Measurements from ENCODE around the gene TEKT5. TPM values are rescaled to one million over a fixed set of nuclear protein-coding genes. Genes with fewer than 3 reads are reported as not detected.

TEKT5 gene
- total RNA-seq, 2 donors from 2014 or later: 0.36 to 3.9 TPM

GRCh38 chr16:10647721-10648296, 46.9 kb downstream of the TEKT5 start:
- no peaks in the 10 kb centered on the region for H3K9me3 ChIP-seq
- H3K4me1 ChIP-seq (replicated peaks): no peaks in the 10 kb centered on the region
- no peaks in the 10 kb centered on the region for H3K27me3 ChIP-seq (replicated peaks; ENCODE audit: insufficient read depth)
- H3K4me3 ChIP-seq: no peak overlapping the region
- TF ChIP-seq, protein P1, sequence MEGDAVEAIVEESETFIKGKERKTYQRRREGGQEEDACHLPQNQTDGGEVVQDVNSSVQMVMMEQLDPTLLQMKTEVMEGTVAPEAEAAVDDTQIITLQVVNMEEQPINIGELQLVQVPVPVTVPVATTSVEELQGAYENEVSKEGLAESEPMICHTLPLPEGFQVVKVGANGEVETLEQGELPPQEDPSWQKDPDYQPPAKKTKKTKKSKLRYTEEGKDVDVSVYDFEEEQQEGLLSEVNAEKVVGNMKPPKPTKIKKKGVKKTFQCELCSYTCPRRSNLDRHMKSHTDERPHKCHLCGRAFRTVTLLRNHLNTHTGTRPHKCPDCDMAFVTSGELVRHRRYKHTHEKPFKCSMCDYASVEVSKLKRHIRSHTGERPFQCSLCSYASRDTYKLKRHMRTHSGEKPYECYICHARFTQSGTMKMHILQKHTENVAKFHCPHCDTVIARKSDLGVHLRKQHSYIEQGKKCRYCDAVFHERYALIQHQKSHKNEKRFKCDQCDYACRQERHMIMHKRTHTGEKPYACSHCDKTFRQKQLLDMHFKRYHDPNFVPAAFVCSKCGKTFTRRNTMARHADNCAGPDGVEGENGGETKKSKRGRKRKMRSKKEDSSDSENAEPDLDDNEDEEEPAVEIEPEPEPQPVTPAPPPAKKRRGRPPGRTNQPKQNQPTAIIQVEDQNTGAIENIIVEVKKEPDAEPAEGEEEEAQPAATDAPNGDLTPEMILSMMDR (IDR thresholded peaks at IDR 0.05): no peak
- H3K27ac ChIP-seq: no peak overlapping the region
- WGBS: 77% methylated on average over 4 of the region's 4 CpGs
- H3K36me3 ChIP-seq: no peaks in the 10 kb centered on the region
- intact Hi-C loops (cut with DNase I): no loop called here
- DNase-seq (ENCODE audit: low spot score): no peak

GRCh38 chr16:10647264-10647720, 47.4 kb downstream of the TEKT5 start:
- WGBS: 98% methylated on average over 10 of the region's 10 CpGs

DNA sequence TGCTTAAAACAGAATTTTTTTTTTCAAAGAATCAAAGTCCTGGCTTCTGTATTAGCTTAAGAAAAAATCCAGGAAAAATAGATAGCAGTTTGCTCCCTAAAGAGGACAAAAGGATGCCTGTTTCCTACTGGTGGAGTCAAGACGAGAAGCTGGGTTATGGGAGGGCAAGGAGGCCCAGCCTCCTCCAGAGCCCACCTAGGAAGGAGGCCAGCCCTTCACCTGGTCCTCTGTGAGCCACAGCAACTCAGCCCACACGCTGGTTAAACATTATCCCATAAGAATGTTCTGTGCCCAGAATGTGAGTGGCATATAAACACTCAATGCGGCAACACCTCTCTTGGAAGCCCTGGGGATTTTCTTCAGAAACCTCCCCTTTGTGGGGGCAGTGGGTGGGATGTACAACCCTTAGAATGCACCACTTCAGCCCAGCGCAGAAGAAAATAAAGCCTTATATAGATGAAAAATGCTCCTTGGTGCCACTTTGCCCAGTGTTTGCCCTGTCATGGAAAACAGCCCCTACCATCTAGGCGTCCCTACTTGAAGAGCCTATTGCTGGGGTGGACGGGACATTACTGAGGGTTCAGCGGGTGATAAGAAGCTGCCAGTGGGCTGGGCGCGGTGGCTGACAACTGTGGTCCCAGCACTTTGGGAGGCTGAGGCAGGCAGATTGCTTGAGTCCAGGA, 48.0 kb downstream of the TEKT5 start:
- H3K27me3 ChIP-seq (replicated peaks; ENCODE audit: insufficient read depth): no peaks in the 10 kb centered on the region
- no peak for DNase-seq (ENCODE audit: low spot score)
- H3K9me3 ChIP-seq: no peaks in the 10 kb centered on the region
- H3K4me3 ChIP-seq: no peak overlapping the region
- WGBS: 64% methylated on average over 9 of the region's 9 CpGs
- H3K4me1 ChIP-seq (replicated peaks): no peaks in the 10 kb centered on the region
- TF ChIP-seq, protein P1 (IDR thresholded peaks at IDR 0.05): no peak
- TF ChIP-seq POLR2A (IDR thresholded peaks at IDR 0.05): no peak
- TF ChIP-seq POLR2AphosphoS5 (IDR thresholded peaks at IDR 0.05): no peak
- intact Hi-C loops (cut with DNase I): no loop called here
- H3K27ac ChIP-seq: no peak overlapping the region
- no peaks in the 10 kb centered on the region for H3K36me3 ChIP-seq

More at GRCh38 chr16:10647264-10647720, 47.4 kb downstream of the TEKT5 start:
- no peaks in the 10 kb centered on the region for H3K27me3 ChIP-seq (replicated peaks; ENCODE audit: insufficient read depth)
- intact Hi-C loops (cut with DNase I): no loop called here
- H3K4me1 ChIP-seq (replicated peaks): no peaks in the 10 kb centered on the region
- H3K27ac ChIP-seq: no peak overlapping the region
- no peak for TF ChIP-seq POLR2A (IDR thresholded peaks at IDR 0.05)
- no peak for TF ChIP-seq POLR2AphosphoS5 (IDR thresholded peaks at IDR 0.05)
- TF ChIP-seq, protein P1 (IDR thresholded peaks at IDR 0.05): no peak
- H3K4me3 ChIP-seq: no peak overlapping the region
- H3K9me3 ChIP-seq: no peaks in the 10 kb centered on the region
- no peak for DNase-seq (ENCODE audit: low spot score)
- no peaks in the 10 kb centered on the region for H3K36me3 ChIP-seq

DNA sequence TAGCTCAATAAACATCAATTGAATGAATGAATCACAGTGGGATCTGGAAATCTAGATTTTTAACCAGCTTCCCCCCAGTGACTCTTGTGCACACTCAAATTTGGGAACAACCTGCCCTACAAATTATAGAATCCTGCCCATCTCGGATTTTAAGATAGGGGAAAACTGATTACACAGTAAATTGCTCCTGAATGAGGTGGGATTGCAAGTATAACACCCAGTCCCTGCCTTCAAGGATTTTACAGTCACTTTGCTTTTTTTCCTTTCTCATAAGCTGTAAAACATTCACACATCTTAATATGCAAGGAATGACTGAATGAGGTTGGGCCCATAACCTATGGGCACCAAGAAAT, 48.5 kb downstream of the TEKT5 start:
- Histone ChIP-seq H3K4me1 (replicated peaks) (no peaks in the 10 kb centered on the region), H3K27me3 (replicated peaks; ENCODE audit: insufficient read depth) (no peaks in the 10 kb centered on the region), H3K4me3 (no peak overlapping the region), H3K36me3 (no peaks in the 10 kb centered on the region), H3K27ac (no peak overlapping the region), H3K9me3 (no peaks in the 10 kb centered on the region)
- 52% methylated on average over 1 of the region's 1 CpG for WGBS
- intact Hi-C loops (cut with DNase I): no loop called here
- TF ChIP-seq POLR2AphosphoS5 (IDR thresholded peaks at IDR 0.05): no peak
- TF ChIP-seq, protein P1 (IDR thresholded peaks at IDR 0.05): no peak
- no peak for TF ChIP-seq POLR2A (IDR thresholded peaks at IDR 0.05)
- DNase-seq (ENCODE audit: low spot score): no peak

GRCh38 chr16:10644092-10644491, 50.6 kb downstream of the TEKT5 start:
- Histone ChIP-seq H3K9me3 (no peaks in the 10 kb centered on the region), H3K27me3 (replicated peaks; ENCODE audit: insufficient read depth) (no peaks in the 10 kb centered on the region), H3K4me3 (no peak overlapping the region), H3K4me1 (replicated peaks) (no peaks in the 10 kb centered on the region), H3K36me3 (no peaks in the 10 kb centered on the region), H3K27ac (no peak overlapping the region)
- WGBS: 92% methylated on average over 6 of the region's 6 CpGs
- no peak for DNase-seq (ENCODE audit: low spot score)
- TF ChIP-seq, protein P1 (IDR thresholded peaks at IDR 0.05): no peak
- TF ChIP-seq POLR2A (IDR thresholded peaks at IDR 0.05) (no peak), POLR2AphosphoS5 (IDR thresholded peaks at IDR 0.05) (no peak)
- intact Hi-C loops (cut with DNase I): no loop called here
